DND-41 (cell line): ENCODE results near the gene PDLIM1.

ENCODE experiments used
- ATAC-seq: fragments of 200-7000 bp; cut with Tn5 transposase; 3 replicates; pipeline ENCODE4 v1.9.1; 2021; ENCODE audit warnings: low read depth; ENCODE audit not compliant: insufficient read depth
- DNase-seq: peaks from one replicate; pipeline ENCODE4 v3.0.0-alpha.2; 2020
- H2AFZ ChIP-seq: 2 replicates; pipeline ENCODE4 v1.6.0; 2012; ENCODE audit warnings: low read depth, low read length
- H3K27ac ChIP-seq: 2 replicates; pipeline ENCODE4 v1.5.1; 2012; ENCODE audit warnings: low read length, inconsistent platforms
- H3K27me3 ChIP-seq: fragments of 200-600 bp; sonication (generic); 2 replicates; pipeline ENCODE4 v1.6.0; 2012; ENCODE audit warnings: low read length, mild to moderate bottlenecking, inconsistent platforms; ENCODE audit not compliant: insufficient read depth, poor library complexity
- H3K36me3 ChIP-seq: 2 replicates; pipeline ENCODE4 v1.5.1; 2012; ENCODE audit warnings: low read length, inconsistent platforms; ENCODE audit not compliant: insufficient read depth
- H3K4me1 ChIP-seq: 2 replicates; pipeline ENCODE4 v1.5.1; 2012; ENCODE audit warnings: mild to moderate bottlenecking, low read length; ENCODE audit not compliant: insufficient read depth
- H3K4me2 ChIP-seq: 2 replicates; pipeline ENCODE4 v1.6.0; 2012; ENCODE audit warnings: mild to moderate bottlenecking, moderate library complexity, low read length, inconsistent platforms; ENCODE audit not compliant: insufficient read depth
- H3K4me3 ChIP-seq, 2 experiments: fragments of 200-600 bp in 1 of 2; shearing (Covaris generic) in 1 of 2; 2 replicates each; pipeline ENCODE4 v1.5.1; 2012 to 2016; ENCODE audit warnings: inconsistent platforms in 2 of 2, low read length in 2 of 2, mild to moderate bottlenecking in 2 of 2, low read depth in 1 of 2, moderate library complexity in 1 of 2
- H3K79me2 ChIP-seq: 2 replicates; pipeline ENCODE4 v1.6.0; 2012; ENCODE audit warnings: low read length, inconsistent platforms; ENCODE audit not compliant: insufficient read depth
- H3K9ac ChIP-seq: 2 replicates; pipeline ENCODE4 v1.6.0; 2012; ENCODE audit warnings: low read depth, mild to moderate bottlenecking, inconsistent platforms, low read length, moderate library complexity
- H3K9me3 ChIP-seq: 2 replicates; pipeline ENCODE4 v1.5.1; 2012; ENCODE audit warnings: low read length, moderate library complexity, mild to moderate bottlenecking, inconsistent platforms; ENCODE audit not compliant: insufficient read depth, severe bottlenecking
- H4K20me1 ChIP-seq: 2 replicates; pipeline ENCODE4 v1.6.0; 2012; ENCODE audit warnings: low read length; ENCODE audit not compliant: insufficient read depth
- CTCF ChIP-seq: IDR thresholded peaks from 2 replicates; pipeline ENCODE4 v1.5.1; 2012; ENCODE audit warnings: borderline replicate concordance, low read length, moderate library complexity, mild to moderate bottlenecking; ENCODE audit not compliant: poor library complexity, severe bottlenecking; ENCODE audit errors: extremely low read depth
- EZH2 ChIP-seq: IDR thresholded peaks from 3 replicates; pipeline ENCODE4 v1.6.1; 2012; ENCODE audit warnings: borderline replicate concordance, low read depth, mild to moderate bottlenecking, moderate library complexity, low read length, inconsistent platforms; ENCODE audit not compliant: severe bottlenecking

PDLIM1 gene

DNA sequence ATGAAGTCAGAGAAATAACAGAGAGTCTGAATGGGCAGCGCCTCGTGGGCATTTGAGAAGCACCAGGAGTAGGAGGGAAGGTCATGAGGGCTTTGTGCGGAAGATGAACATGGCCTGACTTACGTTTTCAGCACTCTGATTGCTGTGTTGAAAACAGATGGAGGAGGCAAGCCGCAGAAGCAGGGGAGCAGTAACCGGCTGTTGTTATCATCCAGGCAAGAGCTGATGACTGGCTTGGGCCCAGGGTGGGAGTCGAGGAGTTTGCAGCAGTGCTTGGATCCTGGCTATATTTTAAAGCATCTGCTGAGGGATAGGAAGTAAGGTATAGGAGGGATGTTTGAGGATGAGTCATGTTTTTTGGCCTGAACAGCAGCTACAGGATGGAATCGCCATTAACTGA is 12.7 kb upstream of the PDLIM1 start:
- Histone ChIP-seq H3K9me3 (no peaks in the 10 kb centered on the region), H3K9ac (no peak overlapping the region), H2AFZ (no peak overlapping the region), H3K27ac (no peak overlapping the region), H3K27me3 (no peaks in the 10 kb centered on the region), H3K4me3 (no peak overlapping the region), H4K20me1 (no peaks in the 10 kb centered on the region), H3K36me3 (no peaks in the 10 kb centered on the region), H3K79me2 (no peaks in the 10 kb centered on the region), H3K4me1 (no peaks in the 10 kb centered on the region), H3K4me2 (no peak overlapping the region)
- DNase-seq (no peak), ATAC-seq (no peak)
- TF ChIP-seq CTCF (no peak), EZH2 (no peak)

- Histone ChIP-seq H3K27me3 (no peaks in the 10 kb centered on the region), H3K9me3 (no peaks in the 10 kb centered on the region), H3K36me3 (no peaks in the 10 kb centered on the region), H3K4me1 (no peaks in the 10 kb centered on the region), H3K9ac (no peak overlapping the region), H3K4me2 (no peak overlapping the region), H3K27ac (no peak overlapping the region), H2AFZ (no peak overlapping the region), H4K20me1 (no peaks in the 10 kb centered on the region), H3K4me3 (no peak overlapping the region), H3K79me2 (no peaks in the 10 kb centered on the region)
- TF ChIP-seq EZH2 (no peak), CTCF (no peak)
- no peak for DNase-seq
- ATAC-seq, result no peak
Observed at GRCh38 chr10:95300022-95300539, 9.3 kb upstream of the PDLIM1 start.

GRCh38 chr10:95297402-95297801 is 6.6 kb upstream of the PDLIM1 start:
- Histone ChIP-seq H3K9ac (no peak overlapping the region), H3K4me1 (no peaks in the 10 kb centered on the region), H3K9me3 (no peaks in the 10 kb centered on the region), H3K36me3 (no peaks in the 10 kb centered on the region), H3K27me3 (peaks cover 3% of the 10 kb centered on the region), H2AFZ (no peak overlapping the region), H3K27ac (no peak overlapping the region), H3K79me2 (no peaks in the 10 kb centered on the region), H4K20me1 (no peaks in the 10 kb centered on the region), H3K4me3 (no peak overlapping the region), H3K4me2 (no peak overlapping the region)
- DNase-seq, result no peak
- no peak for TF ChIP-seq CTCF
- TF ChIP-seq EZH2, result no peak
- no peak for ATAC-seq

DNA sequence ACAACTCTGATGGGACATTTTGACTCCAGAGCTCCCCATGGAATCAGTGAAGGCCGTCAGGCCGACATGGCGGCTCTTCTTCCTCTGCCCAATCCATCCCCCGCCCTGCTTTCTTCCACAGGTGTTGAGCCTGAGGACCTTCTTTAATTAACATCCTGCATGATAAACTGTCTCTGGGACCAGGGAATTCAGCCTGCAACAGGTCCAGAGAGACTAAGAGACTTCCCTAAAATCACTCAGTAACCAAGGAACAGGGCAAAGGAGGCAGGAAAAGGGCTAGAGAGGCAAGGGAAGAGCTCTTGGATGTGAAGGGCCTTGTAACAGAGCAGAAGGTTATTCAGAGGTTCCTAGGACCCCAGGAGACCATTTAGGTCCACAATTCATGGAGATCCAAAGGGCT is 6.0 kb upstream of the PDLIM1 start:
- ATAC-seq (no peak), DNase-seq (no peak)
- H3K4me3 ChIP-seq, result no peak overlapping the region
- H3K36me3 ChIP-seq, result no peaks in the 10 kb centered on the region
- no peaks in the 10 kb centered on the region for H4K20me1 ChIP-seq
- no peak overlapping the region for H3K27ac ChIP-seq
- H2AFZ ChIP-seq, result no peak overlapping the region
- H3K4me2 ChIP-seq, result no peak overlapping the region
- H3K4me1 ChIP-seq, result no peaks in the 10 kb centered on the region
- TF ChIP-seq EZH2, result no peak
- H3K9ac ChIP-seq, result no peak overlapping the region
- no peaks in the 10 kb centered on the region for H3K9me3 ChIP-seq
- peaks cover 3% of the 10 kb centered on the region for H3K27me3 ChIP-seq
- H3K79me2 ChIP-seq, result no peaks in the 10 kb centered on the region
